GM19025 (cell line): ENCODE data around the gene KLHL24.
A peak's percentile ranks its signal among the peaks of the same experiment; 100 is the strongest.
"Not testable (repeated sequence)": the region's sequence is repeated elsewhere in the genome, so short reads cannot be mapped to it uniquely, and the experiment has no call there.

Experiments used
- ATAC-seq: cut with Tn5 transposase; IDR thresholded peaks from one replicate; pipeline ENCODE4 v1.9.1; 2021; ENCODE audit warnings: mild to moderate bottlenecking, low read depth, moderate library complexity; ENCODE audit not compliant: unreplicated experiment

Gene KLHL24

GRCh38 chr3:183635431-183636220, at the start of gene KLHL24:
Gene KLHL24 (plus strand): TSS chr3:183635623. CDS start chr3:183650357, 14,734 bp downstream.
- ATAC-seq = peak; percentile 78

- no peak for ATAC-seq
Measured at GRCh38 chr3:183586477-183586876, 48.9 kb upstream of the KLHL24 start.

- no peak for ATAC-seq
Measured at GRCh38 chr3:183587336-183587735, 48.1 kb upstream of the KLHL24 start.

- ATAC-seq = no peak
Measured at GRCh38 chr3:183590442-183590841, 45.0 kb upstream of the KLHL24 start.

- ATAC-seq = peak; percentile 92
Measured at GRCh38 chr3:183591881-183592521, 43.4 kb upstream of the KLHL24 start.

- no peak for ATAC-seq
Measured at GRCh38 chr3:183592821-183593220, 42.6 kb upstream of the KLHL24 start.

- no peak for ATAC-seq
Measured at GRCh38 chr3:183594636-183595035, 40.8 kb upstream of the KLHL24 start.

GRCh38 chr3:183597959-183598358, 37.5 kb upstream of the KLHL24 start:
- ATAC-seq = no peak

- not testable (repeated sequence) for ATAC-seq
Measured at GRCh38 chr3:183611326-183611725, 24.1 kb upstream of the KLHL24 start.

- no peak for ATAC-seq
Measured at GRCh38 chr3:183613366-183614285, 21.8 kb upstream of the KLHL24 start.

GRCh38 chr3:183618542-183618941, 16.9 kb upstream of the KLHL24 start:
- no peak for ATAC-seq

- no peak for ATAC-seq
Measured at GRCh38 chr3:183619010-183619409, 16.4 kb upstream of the KLHL24 start.

GRCh38 chr3:183619624-183620251, 15.7 kb upstream of the KLHL24 start:
- no peak for ATAC-seq

GRCh38 chr3:183620252-183620628, 15.2 kb upstream of the KLHL24 start:
- ATAC-seq = no peak

- not testable (repeated sequence) for ATAC-seq
Measured at GRCh38 chr3:183622473-183622872, 12.9 kb upstream of the KLHL24 start.

- ATAC-seq = no peak
Measured at GRCh38 chr3:183626877-183627594, 8.4 kb upstream of the KLHL24 start.

GRCh38 chr3:183629546-183630301, 5.7 kb upstream of the KLHL24 start:
- ATAC-seq = no peak

GRCh38 chr3:183631715-183632114, 3.7 kb upstream of the KLHL24 start:
- ATAC-seq = no peak

- not testable (repeated sequence) for ATAC-seq
Measured at GRCh38 chr3:183632725-183633124, 2.7 kb upstream of the KLHL24 start.
